HG02763 (cell line): ENCODE results near the gene TMA16.
"Not testable (repeated sequence)": the region's sequence is repeated elsewhere in the genome, so short reads cannot be mapped to it uniquely, and the experiment has no call there.

ENCODE experiments used
- ATAC-seq: cut with Tn5 transposase; IDR thresholded peaks from one replicate; pipeline ENCODE4 v1.9.1; 2021; ENCODE audit warnings: mild to moderate bottlenecking, moderate library complexity; ENCODE audit not compliant: unreplicated experiment

Gene TMA16

DNA sequence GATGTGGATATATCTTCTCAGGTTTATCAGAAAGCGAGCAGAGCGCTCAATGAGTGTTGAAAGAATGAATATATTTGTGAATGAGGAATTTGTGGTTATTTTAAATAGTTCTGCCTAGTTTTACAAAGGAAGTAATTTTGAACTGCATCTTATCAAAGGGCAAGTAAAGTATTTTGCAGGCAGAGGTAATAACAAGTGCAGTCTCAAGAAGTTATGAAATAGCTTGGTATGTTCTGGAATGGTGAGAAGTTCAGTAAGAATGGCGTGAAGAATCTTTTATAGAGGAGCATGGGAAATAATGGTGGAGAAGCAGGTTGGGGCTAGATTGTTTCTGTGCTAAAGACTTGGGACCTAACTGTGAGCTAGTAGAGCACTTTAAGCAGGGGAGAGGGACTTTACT, 10.9 kb downstream of the TMA16 start:
- no peak for ATAC-seq

DNA sequence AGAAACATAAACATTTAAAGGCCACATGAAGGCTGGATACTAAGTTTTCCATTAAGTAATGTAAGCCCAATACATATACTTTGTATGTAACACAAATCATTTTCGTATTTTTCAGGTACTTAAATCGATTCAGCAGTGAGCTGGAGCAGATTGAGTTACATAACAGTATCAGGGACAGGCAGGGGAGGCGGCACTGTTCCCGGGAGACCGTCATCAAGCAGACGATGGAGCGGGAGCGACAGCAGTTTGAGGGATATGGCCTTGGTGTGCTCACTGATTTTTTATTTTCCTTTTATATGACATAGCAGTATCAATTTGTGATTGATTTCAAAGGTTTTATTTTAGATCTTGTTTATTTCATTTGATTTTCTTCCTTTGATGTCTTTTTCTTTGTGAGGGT, 20.7 kb downstream of the TMA16 start:
- no peak for ATAC-seq

DNA sequence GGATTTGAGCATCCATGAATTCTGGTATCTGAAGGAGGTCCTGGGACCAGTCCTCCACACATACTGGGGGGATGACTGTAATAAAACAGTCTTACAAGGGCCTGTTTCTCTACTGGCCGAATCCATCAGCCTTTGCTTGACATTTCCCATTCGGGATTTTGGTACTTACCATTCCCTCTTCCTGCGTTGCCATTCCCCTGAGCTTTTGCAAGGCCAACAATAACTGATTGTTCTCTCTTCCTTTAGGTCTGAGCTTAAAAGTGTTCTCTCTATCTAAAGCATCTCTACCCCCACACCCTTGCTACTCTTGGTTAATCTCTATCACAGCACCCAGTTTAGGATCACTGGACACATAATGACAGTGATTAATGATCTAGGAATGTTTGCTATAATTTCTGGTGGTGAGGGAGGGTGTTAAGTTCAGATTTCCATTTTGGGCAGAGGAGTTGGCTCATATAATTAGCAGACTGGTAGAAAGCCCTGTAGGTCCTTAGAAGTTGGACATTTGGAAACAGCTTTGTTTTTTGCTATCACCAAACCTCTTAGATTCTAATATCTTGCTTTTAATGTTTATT, 29.4 kb downstream of the TMA16 start:
- no peak for ATAC-seq

DNA sequence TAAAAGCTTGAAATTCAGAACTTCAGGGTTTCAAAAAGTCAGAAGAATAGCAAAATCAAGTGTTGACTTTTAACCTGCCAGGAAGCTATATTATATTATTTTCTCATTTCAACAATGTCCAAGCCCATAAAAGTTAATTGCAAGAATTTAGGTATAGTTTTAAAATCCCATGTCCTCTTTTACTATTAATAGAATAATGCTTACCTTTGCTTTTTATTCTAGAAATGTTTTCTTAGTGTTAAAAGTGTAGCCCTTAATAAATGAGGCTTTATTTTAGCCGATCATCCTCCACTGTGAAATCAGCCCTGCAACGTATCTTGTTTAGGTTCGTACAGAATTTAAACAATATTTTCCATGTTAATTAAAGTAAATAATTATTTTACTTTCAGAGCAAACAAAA, 31.5 kb downstream of the TMA16 start:
- ATAC-seq = no peak

GRCh38 chr4:163527172-163527571, 32.7 kb downstream of the TMA16 start:
- ATAC-seq = no peak

- no peak for ATAC-seq
Measured at GRCh38 chr4:163528653-163529052, 34.2 kb downstream of the TMA16 start.

- no peak for ATAC-seq
Measured at GRCh38 chr4:163534056-163534455, 39.6 kb downstream of the TMA16 start.

DNA sequence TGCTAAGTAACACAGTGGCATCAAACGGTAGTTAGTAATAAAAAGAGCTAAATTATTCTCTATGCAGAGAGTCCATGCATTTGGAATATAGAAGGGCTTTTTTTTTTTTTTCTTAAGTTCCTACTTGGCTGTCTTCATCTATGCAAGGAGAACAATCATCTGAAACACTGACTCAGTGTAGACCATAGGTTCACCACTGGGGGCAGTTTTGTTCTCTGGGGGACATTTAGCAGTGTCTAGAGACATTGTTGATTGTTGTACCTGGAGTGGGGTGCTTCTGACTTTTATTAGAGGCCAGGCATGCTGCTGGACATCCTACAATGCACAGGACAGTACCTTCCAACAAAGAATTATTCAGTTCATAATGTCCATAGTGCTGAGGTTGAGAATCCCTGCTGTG, 41.2 kb downstream of the TMA16 start:
- no peak for ATAC-seq

DNA sequence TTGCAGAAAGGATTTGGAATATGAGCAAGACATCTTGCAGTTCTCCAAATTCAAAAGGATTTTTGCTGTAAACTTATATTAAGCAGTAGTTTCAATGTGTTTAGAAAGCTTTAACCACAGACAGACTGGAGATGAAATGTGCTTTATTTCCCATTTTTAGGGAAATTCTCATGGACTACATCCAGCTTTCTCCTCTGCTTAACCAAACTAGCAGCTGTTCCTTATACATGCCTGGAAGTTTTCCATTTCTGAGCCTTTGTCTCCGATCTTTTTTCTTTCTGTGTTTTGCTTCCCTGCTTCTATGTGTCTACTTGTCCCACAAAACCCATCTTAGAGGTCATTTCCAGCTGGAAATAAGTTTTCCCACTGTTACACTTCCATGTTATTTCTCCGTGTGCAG, 41.6 kb downstream of the TMA16 start:
- ATAC-seq = no peak

DNA sequence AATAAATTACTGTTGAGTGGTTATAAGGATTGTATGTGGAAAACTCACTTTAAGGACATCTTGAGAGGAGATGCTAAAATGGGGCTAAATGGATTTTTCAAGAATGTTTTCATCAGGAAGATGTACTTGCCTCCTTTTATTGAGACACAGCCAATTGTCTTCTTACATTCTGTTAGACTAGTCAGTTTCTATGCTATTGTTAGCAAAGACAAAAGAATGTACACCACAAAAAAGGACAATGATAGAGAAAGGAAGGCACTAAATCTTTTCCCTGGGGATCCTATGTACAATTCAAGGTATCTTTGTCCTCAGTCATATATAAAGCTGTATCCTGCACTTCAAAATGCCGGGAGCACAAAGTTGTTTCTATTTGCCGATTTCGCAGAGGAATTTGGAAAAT, 42.6 kb downstream of the TMA16 start:
- no peak for ATAC-seq

DNA sequence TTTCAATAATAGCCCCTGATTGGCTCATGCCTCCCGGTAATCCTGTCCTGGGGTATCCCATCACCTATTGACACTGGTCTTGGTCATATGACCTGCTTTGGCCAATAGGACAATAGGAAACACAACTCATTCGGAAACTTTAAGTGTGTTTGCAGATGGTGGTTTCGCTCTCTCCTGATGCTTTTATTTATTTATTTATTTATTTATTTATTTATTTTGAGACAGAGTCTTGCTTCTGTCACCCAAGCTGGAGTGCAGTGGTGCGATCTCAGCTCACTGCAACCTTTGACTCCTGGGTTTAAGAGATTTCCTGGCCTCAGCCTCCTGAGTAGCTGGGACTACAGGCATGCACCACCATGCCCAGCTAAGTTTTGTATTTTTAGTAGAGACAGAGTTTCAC, 44.3 kb downstream of the TMA16 start:
- not testable (repeated sequence) for ATAC-seq

DNA sequence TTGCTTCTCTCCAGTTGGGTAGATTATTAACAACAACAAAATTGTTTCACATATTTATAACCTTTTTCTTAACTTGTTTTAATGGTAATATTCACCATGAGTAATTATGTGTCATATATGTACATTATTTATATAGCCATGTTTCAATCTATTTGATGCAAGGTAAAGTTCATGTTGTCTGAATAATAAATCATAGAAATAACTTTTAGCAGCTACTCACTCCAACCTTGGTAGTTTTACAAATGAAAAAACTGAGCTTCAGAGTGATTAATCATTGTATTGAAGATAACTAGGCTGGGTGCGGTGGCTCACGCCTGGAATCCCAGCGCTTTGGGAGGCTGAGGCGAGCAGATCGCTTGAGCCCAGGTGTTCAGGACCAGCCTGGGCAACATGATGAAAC, 46.0 kb downstream of the TMA16 start:
- no peak for ATAC-seq

DNA sequence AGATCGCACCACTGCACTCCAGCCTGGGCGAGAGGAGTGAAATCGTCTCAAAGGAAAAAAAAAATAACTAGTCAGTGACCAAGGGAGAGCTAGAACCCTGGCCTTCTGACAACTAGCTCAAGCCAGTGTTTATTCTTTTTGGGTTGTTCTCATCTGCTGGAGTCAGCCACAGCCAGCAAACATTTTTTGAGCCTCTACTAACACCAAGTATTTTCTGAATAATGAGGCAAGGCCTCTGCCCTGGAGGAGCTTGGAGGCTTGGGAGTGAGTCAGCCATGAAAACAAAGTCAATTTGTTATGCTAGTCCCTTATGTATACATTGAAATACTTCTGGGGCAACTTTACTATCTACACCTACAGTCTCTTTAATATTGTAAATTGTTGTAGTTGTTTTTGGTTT, 46.5 kb downstream of the TMA16 start:
- no peak for ATAC-seq

GRCh38 chr4:163542275-163542674, 47.8 kb downstream of the TMA16 start:
- ATAC-seq = no peak

DNA sequence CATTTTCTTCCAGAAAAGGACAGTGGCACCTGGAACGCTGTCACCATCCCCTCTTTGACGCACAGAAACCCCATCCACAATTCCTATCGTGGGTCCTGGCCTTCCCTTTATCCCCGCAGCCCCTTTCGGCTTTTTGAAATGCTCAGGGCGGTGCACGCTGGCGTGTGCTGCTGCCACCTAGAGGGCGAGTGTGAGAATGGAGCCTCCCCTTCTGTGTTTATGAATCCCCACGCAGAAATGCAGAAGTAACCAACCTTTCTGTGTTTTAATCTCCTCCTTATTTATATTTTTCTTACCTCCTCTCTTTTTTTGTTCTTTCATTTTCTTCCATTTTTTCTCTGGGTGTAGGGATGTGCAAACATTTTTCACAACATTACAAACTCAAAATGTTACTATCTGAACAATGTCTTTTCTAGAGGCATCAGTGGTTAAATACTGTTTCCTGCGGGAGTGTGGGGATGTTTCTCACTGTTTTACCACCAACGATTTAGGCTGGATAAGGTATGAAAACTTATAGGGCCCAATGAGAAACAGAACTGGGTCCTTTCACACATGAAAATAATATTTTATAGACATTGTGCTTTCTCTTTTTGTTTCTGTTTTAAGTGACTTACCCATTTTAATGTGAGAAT, 50.0 kb downstream of the TMA16 start:
- peak; percentile 84 for ATAC-seq

DNA sequence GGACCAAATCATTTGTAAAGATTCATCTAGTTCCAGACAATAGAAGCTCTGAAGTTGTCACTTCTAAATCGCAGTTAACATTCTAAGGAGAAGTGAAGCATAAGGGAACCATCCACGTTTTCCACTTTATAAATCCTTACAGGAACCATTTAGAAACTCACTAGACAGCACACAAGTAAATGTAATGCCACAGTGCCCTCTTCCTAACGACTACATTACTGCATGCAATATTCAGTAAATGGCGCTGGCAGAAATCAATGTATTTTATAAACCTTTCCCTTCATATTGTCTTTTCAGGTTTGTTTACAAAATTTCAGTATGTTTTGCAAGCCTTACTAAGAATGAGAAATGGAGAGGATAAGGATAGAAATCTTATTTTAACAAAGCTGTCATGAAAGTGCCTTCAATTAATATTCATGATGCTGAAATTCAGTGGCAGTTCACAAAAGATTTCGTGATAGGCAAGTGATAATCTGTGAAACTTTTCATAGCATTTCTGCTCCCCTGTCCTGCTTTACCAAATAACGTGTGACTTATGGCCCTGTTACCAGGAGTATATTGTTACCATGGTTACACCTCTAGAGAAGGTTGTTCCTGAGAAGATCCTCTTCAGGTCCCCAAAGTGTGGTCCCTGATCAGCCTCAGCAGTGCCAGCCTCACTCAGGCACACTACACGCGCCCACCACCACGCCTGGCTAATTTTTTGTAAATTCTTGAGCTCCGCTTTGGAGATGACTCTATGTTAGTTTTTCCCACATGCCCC, 54.2 kb downstream of the TMA16 start:
- ATAC-seq = no peak

GRCh38 chr4:163550869-163551267, 56.4 kb downstream of the TMA16 start:
- ATAC-seq = no peak

- no peak for ATAC-seq
Measured at GRCh38 chr4:163553146-163553545, 58.7 kb downstream of the TMA16 start.

GRCh38 chr4:163554870-163555465, 60.5 kb downstream of the TMA16 start:
- no peak for ATAC-seq

DNA sequence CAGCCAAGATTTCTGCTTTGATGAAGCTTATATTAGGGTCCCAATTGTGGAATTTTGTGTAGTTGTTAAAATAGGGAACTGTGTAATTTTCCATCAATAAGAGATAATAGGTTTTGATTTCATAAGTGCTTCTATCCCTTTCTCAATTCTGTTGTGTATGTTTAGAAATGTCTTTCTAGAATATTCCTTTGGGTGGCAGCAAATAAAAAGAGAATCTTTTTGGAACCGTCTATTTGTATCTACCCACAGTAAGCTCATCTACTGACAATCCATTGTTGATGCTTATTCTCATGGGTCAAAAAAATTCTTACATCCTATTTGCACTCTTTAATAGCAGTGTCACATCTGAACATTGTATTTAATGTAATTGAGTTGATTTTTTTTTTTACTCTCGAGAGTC, 61.7 kb downstream of the TMA16 start:
- peak; percentile 42 for ATAC-seq

DNA sequence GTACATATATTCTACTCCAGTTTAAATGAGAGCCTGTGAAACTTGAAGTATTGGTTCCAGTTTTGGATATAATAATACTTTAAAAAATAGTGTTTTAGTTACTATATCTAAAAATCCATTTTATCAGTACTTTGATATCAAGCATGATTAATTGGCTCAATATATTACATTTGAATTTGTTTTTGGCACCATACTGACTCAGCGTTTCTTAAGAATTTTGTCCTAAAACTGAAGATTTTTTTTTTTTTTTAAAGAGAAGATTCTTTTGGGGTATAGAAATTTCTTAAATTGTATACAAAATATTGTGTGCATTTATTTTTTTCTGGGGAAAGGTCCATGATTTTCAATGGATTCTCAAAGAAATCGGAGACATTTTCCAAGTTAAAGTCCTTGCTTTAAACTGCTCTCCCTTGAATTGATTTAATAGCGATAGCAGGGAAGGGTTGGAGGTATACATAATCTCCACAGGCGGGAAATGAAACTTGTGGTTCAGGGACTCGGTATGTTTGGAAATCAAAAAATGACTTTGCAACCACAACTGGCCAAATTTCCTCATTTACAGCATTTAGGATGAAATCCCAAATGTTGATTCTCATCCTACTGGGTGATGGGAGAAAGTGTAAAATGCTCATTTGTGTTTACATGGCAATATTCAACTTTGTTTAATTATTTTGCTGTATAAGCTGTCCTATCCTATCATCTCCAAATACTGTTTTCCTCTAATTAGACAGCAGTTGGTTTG, 62.3 kb downstream of the TMA16 start:
- ATAC-seq = no peak
